Breast epithelium (tissue), 4 donors: ENCODE data around the gene OPCML. TPM values are rescaled to one million over a fixed set of nuclear protein-coding genes. Genes with fewer than 3 reads are reported as not detected.

ENCODE experiments used
- DNase-seq, 2 donors: peaks; one replicate each; pipeline ENCODE4 v3.0.0-alpha.2; 2019; ENCODE audit warnings: low spot score in 2 of 2
- H3K27ac ChIP-seq, 2 donors: fragments of 200-600 bp; sonication (generic) in 1 of 2; one replicate each; pipeline ENCODE4 v1.5.1; 2016 to 2019; ENCODE audit warnings: mild to moderate bottlenecking in 1 of 2
- H3K27me3 ChIP-seq, 2 donors: fragments of 200-600 bp; sonication (generic) in 1 of 2; one replicate each; pipeline versions ENCODE4 v1.5.1 to v1.6.0; 2017 to 2019; ENCODE audit warnings: control low read depth in 1 of 2, mild to moderate bottlenecking in 1 of 2
- H3K36me3 ChIP-seq: fragments of 200-600 bp; one replicate; pipeline ENCODE4 v1.5.1; 2019
- H3K4me1 ChIP-seq, 2 donors: fragments of 200-600 bp; sonication (generic); one replicate each; pipeline ENCODE4 v1.5.1; 2016 to 2019; ENCODE audit warnings: control low read depth in 1 of 2
- H3K4me3 ChIP-seq, 3 donors: fragments of 200-600 bp; sonication (generic); 1 replicate in 2 of 3; 2 replicates in 1 of 3; pipeline ENCODE4 v1.5.1; 2016 to 2019; ENCODE audit warnings: mild to moderate bottlenecking in 3 of 3, moderate library complexity in 2 of 3
- H3K9me3 ChIP-seq, 2 donors: fragments of 200-600 bp; sonication (generic) in 1 of 2; one replicate each; pipeline ENCODE4 v1.5.1; 2016 to 2019; ENCODE audit warnings: control low read depth in 1 of 2
- CTCF ChIP-seq, 3 donors: fragments of 450-650 bp; IDR thresholded peaks; one replicate each; pipeline ENCODE4 v1.5.1; 2016 to 2017; ENCODE audit warnings: antibody characterized with exemption in 3 of 3, mild to moderate bottlenecking in 3 of 3, moderate library complexity in 3 of 3
- POLR2A ChIP-seq: fragments of 450-650 bp; IDR thresholded peaks from one replicate; pipeline ENCODE4 v1.6.1; 2016; ENCODE audit warnings: antibody characterized with exemption, mild to moderate bottlenecking, moderate library complexity
- POLR2AphosphoS5 ChIP-seq, 3 donors: sonication (generic); formaldehyde crosslinking; IDR thresholded peaks; one replicate each; pipeline ENCODE4 v1.6.1; 2017; ENCODE audit warnings: antibody characterized with exemption in 3 of 3
- intact Hi-C: fragments of 100-400 bp; cut with DNase I; formaldehyde crosslinking; loops from one replicate; pipeline ENCODE4 v1.15.1; 2023; ENCODE audit warnings: low total_unique reads
- total RNA-seq, 3 donors: library from RNA; depleted of rRNA; stranded (reverse); fragments of >200 nt; gene quantifications; one replicate each; pipeline ENCODE4 v1.1.0, GENCODE V29; 2016

Gene OPCML
- total RNA-seq, 3 donors from 2014 or later = not detected

GRCh38 chr11:132771746-132772145, 760.6 kb downstream of the OPCML start:
- Histone ChIP-seq H3K27ac (no peak overlapping the region), H3K27me3 (no peaks in the 10 kb centered on the region), H3K4me1 (no peaks in the 10 kb centered on the region), H3K9me3 (no peaks in the 10 kb centered on the region), H3K36me3 (no peaks in the 10 kb centered on the region), H3K4me3 (no peak overlapping the region)
- intact Hi-C loops = no loop called here
- no peak for DNase-seq
- TF ChIP-seq CTCF (IDR thresholded peaks at IDR 0.05) = no peak
- no peak for TF ChIP-seq POLR2AphosphoS5 (IDR thresholded peaks at IDR 0.05)
- no peak for TF ChIP-seq POLR2A

DNA sequence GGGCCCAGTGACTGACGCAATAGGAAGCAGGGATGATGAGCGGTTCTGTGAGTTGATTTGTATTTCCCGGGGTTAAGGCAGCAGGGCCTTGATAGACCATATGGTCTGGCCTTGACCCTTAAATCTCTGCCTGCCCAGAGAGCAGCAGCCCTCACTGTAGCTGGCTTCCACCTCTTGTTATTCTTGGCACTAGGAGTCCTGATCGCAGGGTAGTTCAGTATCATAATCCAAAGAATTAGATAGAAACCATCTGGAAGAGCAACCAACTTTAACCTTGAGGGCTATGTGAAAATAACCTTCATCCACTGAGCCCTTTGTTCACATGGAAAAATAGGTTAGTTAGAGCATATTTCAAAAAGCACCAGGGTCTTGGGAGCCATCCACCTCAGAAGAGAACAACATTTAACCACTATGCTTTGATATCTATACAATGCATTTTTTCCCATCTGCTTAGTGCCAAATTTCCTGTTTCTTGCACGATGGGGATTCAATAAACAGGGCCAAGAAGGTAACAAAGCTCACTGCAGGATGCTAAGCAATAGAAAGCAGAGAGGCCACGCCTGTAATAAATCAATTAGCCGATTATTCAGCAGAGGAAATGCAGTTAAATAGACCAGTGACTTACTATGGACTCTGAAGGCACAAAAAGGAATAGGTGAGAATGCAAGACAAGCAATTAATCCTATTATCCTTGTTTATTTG, 761.3 kb downstream of the OPCML start:
- Histone ChIP-seq H3K4me1 (no peaks in the 10 kb centered on the region), H3K9me3 (no peaks in the 10 kb centered on the region), H3K27me3 (no peaks in the 10 kb centered on the region), H3K27ac (no peak overlapping the region), H3K4me3 (no peak overlapping the region), H3K36me3 (no peaks in the 10 kb centered on the region)
- TF ChIP-seq CTCF (IDR thresholded peaks at IDR 0.05) (no peak), POLR2AphosphoS5 (IDR thresholded peaks at IDR 0.05) (no peak), POLR2A (no peak)
- intact Hi-C loops = no loop called here
- no peak for DNase-seq

GRCh38 chr11:132763503-132763902, 768.8 kb downstream of the OPCML start:
- Histone ChIP-seq H3K4me3 (no peak overlapping the region), H3K27ac (no peak overlapping the region), H3K27me3 (no peaks in the 10 kb centered on the region), H3K4me1 (no peaks in the 10 kb centered on the region), H3K36me3 (no peaks in the 10 kb centered on the region), H3K9me3 (no peaks in the 10 kb centered on the region)
- DNase-seq = no peak
- intact Hi-C loops = no loop called here
- no peak for TF ChIP-seq CTCF (IDR thresholded peaks at IDR 0.05)
- no peak for TF ChIP-seq POLR2AphosphoS5 (IDR thresholded peaks at IDR 0.05)
- no peak for TF ChIP-seq POLR2A

DNA sequence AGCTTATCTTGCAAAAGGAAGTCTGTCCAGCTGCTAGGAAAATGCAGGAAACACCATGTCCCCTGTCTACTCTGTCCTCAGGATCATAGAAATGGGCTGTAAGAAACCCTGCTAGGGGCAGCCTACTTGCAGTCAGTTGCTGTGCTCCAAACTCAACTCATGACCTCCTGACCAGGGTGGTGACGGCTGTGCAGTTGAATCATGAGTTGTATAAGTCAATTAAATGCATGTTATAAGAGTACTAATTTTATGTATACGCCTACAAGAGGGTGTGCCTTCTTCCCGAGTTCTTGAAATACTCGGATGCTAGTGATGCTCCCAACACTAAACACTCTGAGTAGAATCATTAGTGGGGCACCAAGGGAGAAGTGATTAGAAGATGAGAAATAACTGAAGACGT, 776.4 kb downstream of the OPCML start:
- Histone ChIP-seq H3K36me3 (no peaks in the 10 kb centered on the region), H3K9me3 (no peaks in the 10 kb centered on the region)

GRCh38 chr11:132751516-132752250, 780.6 kb downstream of the OPCML start:
- H3K9me3 ChIP-seq = no peaks in the 10 kb centered on the region
- TF ChIP-seq CTCF (IDR thresholded peaks at IDR 0.05) (no peak), POLR2AphosphoS5 (IDR thresholded peaks at IDR 0.05) (no peak), POLR2A (no peak)
- intact Hi-C loops = no loop called here
- DNase-seq = no peak
- H3K36me3 ChIP-seq = no peaks in the 10 kb centered on the region
- no peaks in the 10 kb centered on the region for H3K27me3 ChIP-seq
- no peaks in the 10 kb centered on the region for H3K4me1 ChIP-seq
- no peak overlapping the region for H3K27ac ChIP-seq
- no peak overlapping the region for H3K4me3 ChIP-seq

More for the DNA sequence above, 776.4 kb downstream of the OPCML start:
- Histone ChIP-seq H3K27me3 (no peaks in the 10 kb centered on the region), H3K4me3 (no peak overlapping the region), H3K4me1 (no peaks in the 10 kb centered on the region), H3K27ac (no peak overlapping the region)
- DNase-seq = no peak
- no peak for TF ChIP-seq POLR2A
- intact Hi-C loops = no loop called here
